PC-9 (cell line): ENCODE results near the gene ANKLE1.

Experiments
- EZH2 ChIP-seq: fragments of 200-600 bp; sonication (generic); IDR thresholded peaks from 2 replicates; pipeline ENCODE4 v1.8.0; 2017; ENCODE audit warnings: antibody characterized with exemption, low read depth
- TF ChIP-seq, protein P1 (sequence below): fragments of 200-600 bp; sonication (generic); conservative IDR thresholded peaks from 2 replicates; pipeline ENCODE4 v1.6.1; 2017; ENCODE audit warnings: mixed run types, antibody characterized with exemption, mild to moderate bottlenecking, moderate library complexity

DNA sequence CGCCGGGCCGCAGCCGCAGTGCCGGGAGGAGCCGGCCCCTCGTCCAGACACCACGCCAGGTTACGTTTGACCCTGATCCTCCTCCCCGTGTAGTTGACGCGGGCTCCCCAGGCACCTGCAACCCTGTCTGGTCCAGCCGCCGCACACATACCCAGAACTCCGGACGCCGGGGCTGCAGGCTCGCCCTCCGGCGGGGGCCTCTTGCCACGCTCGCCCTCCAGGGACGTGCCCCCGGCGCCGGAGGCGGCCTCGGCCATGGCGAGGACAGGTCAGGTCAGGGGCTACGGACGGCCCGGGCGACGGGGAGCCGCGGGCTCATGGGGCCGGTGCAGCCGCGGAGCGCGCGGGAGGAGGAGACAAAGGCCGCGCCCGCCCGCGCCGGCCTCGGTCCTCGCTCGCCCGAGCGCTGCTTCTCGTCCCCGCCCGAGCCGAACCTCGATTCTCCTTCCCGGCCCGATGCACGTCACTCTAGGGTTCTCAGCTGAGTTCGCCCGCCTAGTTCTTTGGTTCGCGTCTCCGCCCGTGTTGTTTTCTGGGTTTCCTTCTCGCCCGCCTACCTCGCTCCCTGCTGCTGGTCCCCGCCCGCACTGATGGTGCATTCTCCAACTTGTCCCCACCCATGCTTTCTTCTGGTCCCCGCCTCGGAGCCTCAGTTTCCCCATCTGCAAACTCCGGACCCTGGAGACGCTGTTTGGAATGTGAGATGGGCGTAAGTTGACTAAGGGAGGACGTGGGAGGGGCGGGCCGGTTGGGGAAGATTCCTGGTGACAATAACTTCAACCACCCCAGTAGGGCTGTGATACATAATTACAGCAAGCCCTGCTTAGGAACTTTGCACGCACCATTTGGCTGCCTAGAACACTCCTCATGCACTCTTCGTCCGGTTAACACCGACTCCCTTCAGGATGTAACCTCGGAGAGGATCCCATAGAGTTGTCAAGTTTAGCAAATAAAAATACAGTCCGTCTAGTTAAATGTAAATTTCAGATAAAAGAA, 53.0 kb downstream of the ANKLE1 start, which contains the start of gene ANO8:
- TF ChIP-seq, protein P1, sequence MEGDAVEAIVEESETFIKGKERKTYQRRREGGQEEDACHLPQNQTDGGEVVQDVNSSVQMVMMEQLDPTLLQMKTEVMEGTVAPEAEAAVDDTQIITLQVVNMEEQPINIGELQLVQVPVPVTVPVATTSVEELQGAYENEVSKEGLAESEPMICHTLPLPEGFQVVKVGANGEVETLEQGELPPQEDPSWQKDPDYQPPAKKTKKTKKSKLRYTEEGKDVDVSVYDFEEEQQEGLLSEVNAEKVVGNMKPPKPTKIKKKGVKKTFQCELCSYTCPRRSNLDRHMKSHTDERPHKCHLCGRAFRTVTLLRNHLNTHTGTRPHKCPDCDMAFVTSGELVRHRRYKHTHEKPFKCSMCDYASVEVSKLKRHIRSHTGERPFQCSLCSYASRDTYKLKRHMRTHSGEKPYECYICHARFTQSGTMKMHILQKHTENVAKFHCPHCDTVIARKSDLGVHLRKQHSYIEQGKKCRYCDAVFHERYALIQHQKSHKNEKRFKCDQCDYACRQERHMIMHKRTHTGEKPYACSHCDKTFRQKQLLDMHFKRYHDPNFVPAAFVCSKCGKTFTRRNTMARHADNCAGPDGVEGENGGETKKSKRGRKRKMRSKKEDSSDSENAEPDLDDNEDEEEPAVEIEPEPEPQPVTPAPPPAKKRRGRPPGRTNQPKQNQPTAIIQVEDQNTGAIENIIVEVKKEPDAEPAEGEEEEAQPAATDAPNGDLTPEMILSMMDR, result no peak
- no peak for TF ChIP-seq EZH2
